HG02623 (cell line): ENCODE results near the gene LRIG1.

ENCODE experiments used
- ATAC-seq: cut with Tn5 transposase; IDR thresholded peaks from one replicate; pipeline ENCODE4 v1.9.1; 2021; ENCODE audit warnings: moderate library complexity; ENCODE audit not compliant: unreplicated experiment

LRIG1 gene

DNA sequence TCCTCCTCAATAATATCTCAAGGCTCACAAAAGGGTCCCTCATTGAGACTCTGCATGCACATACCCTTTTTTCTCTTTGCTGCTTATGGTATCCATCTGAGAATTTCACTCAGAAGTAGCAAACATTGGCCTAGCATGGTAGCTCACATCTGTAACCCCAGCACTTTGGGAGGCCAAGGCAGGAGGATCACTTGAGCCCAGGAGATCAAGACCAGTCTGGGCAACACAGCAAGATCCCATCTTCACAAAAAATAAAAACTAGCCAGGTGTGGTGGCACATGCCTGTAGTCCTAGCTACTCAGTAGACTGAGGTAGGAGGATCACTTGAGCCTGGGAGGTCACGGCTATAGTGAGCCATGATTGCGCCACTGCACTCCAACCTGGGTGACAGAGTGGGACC lies 11.7 kb downstream of the LRIG1 start:
- ATAC-seq, result no peak

DNA sequence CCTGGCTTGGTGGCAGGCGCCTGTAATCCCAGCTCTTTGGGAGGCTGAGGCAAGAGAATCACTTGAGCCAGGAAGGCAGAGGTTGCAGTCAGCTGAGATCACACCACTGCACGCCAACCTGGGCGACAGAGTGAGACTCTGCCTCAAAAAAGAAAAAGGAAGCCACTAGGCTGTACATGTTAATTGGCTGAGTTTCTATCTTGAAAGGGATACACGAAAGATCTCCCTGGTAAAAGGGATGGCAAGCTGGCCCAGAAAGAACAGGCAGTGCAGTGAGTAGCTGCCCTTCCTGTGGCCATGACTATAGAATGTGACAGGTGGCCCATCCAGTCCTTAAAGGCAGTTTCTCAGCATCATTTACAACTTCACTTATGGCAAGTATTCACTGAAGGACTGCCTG lies 12.3 kb downstream of the LRIG1 start:
- no peak for ATAC-seq

- ATAC-seq, result no peak
Measured at GRCh38 chr3:66487465-66487864, 13.4 kb downstream of the LRIG1 start.

GRCh38 chr3:66486646-66487045 lies 14.2 kb downstream of the LRIG1 start:
- ATAC-seq, result no peak

- ATAC-seq, result no peak
Measured at GRCh38 chr3:66486202-66486601, 14.6 kb downstream of the LRIG1 start.

GRCh38 chr3:66485291-66485968 lies 15.4 kb downstream of the LRIG1 start:
- ATAC-seq, result no peak

DNA sequence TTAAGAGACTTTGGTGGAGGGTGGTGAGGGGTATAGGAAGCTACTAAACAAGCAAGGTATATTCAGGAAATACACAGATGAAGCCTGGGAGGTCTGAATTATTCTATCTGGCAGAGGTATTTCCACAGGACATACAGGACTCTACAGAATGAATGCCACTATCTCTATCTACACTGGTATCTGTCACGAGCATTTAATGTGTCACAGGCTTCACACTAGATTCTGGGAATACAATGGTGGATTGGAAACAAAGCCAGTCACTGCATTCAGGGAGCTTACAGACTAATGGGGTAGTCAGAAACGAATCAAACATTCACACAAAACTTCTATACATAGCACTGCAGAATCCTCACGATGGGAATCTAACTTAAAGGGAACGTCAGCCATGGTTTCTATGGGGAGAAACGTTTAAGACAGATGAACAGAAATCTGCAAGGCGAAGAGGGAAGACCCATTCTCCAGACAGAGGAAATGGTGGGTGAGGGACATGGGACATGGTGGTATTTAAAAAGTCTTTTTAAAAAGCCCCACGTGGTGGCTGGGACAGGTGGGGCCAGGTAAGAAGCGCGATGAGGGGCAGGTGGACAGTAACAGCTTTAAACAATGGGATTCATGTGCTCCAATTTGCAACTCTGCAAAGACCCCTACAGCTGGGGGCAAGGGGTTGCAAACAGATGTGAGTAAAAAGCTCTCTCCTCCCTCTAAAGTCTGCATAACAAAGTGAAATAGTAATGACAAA lies 16.5 kb downstream of the LRIG1 start:
- no peak for ATAC-seq

DNA sequence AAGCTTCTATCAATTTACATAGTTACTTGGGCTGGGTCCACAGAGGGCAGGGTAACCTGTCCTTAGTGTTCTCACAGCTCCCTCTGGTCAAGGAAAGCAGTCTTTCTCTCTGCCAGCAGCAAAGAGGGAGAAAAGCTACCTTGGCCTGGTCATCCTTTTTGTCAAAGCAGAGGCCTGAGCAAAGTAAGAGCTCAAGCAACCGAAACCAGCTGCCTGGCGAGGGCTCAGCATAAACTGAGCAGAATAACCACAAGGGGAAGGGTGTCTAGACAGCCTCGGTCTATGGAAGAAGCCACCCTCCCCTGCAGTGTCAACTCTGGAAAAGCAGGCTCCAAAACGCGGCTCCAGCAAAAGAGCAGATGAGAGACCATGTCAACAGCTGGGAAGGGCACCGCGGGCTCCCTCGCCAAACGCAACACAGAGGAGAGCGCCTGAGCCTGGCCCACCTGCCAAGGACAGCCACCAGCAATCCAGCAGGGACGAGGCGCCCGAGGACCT lies 17.4 kb downstream of the LRIG1 start:
- ATAC-seq, result no peak

- ATAC-seq, result no peak
Measured at GRCh38 chr3:66483006-66483405, 17.8 kb downstream of the LRIG1 start.

GRCh38 chr3:66482018-66482404 lies 18.8 kb downstream of the LRIG1 start:
- no peak for ATAC-seq

DNA sequence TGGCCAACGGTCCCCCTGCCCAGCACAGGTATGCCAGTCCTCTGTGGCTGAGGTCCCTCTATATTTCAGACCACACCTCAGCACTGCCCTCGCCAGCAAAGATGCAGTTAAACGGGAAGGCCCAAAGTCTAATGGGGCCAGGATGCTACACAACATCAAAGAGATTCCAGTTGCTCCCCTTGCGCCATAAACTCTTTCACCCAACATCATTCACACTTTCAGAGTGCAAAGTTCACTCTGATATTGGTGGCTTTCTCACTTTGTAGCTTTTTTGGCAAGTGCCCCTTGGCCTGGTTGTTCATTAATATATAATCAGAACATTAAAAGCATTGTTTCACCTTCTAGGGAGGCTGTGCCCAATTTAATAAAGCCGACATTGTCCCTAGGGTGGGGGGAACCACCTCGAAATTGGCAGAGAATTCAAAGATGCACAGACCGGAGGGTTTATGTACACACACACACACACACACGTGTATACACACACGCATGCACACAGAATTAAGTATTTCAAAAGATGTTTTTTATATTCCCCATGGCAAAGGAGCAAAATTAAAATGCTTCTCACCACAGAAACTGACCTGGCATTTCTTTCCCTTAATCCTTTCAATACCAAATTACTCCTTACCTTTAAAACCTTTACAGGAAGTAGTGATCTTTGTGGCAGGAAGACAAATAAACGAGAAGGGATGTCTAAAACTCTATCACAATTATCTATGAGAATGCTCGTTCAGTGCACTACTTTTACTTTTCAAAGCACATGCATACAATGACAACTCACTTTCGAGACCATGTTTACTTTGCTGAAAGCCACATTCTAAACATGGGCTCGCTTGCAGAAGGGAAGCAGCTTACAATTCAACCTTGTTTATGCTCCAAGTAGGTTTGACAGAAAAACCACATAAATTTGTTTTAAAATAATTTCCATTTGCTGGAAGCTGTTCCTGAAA lies 19.5 kb downstream of the LRIG1 start:
- no peak for ATAC-seq

DNA sequence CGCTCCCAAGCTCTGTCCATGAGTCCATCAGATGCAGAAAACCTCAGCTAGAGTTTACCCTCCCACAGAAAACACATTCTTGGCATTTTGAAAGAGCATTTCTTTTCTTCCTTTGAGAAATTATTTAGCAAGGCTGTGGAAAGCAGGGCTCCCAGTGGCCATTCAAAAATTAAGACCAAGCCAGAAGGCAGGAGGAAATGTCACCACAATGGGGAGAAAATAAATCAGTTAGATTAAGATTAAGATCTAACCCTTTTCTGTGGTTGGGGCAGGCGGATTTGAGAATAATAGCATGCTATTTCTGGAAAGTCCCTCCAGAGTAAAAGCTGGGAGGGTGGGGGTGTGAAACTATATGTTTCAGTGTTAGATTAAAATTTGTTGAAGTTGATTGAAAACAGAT lies 20.2 kb downstream of the LRIG1 start:
- no peak for ATAC-seq

GRCh38 chr3:66479532-66479947 lies 21.3 kb downstream of the LRIG1 start:
- peak; percentile 47 for ATAC-seq

DNA sequence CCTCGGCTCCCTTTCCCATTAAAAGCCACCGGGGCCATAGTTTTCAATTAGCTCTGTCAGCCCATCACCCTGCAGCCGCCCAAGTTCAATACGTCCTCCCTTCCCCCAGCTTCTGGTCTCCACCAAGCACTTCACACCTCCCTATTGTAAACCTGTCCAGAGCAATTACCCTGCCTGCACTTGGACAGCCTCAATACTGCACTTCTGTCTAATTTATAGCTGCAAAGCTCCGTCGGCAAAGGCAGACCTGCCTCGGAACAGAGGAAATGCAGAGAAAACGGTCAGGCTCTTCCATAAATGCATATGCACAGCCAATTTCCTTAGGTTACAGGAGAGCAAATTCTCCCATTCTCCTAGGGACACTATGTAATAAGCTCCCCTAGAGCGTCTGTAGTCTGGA lies 21.9 kb downstream of the LRIG1 start:
- ATAC-seq, result no peak

- ATAC-seq, result no peak
Measured at GRCh38 chr3:66477856-66478255, 23.0 kb downstream of the LRIG1 start.

DNA sequence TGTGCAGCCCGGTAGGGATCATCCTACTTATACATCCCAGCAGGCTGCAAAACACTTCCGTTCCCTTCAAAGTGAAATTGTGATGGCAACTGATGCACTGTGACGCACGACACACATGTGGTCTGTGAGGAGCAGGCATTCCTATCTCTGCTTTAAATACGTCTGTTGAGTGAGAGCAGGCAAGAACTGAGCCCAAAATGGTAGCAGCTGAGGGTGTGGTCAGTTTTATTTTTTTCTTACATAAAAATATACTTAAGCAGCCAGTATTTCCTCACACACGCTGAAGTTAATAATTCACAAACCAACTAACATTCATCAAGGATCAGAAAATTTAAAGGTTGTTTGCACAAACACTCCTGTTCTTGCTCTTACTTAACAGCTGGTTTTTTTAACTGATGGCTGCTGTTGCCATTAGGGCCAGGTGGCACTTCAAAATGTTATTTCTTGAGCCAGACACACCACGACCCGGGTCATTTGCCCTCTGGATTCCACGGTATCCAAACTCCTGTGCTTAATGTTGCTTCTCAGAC lies 23.9 kb downstream of the LRIG1 start:
- ATAC-seq, result no peak

GRCh38 chr3:66475386-66476020 lies 25.3 kb downstream of the LRIG1 start:
- no peak for ATAC-seq

- ATAC-seq, result no peak
Measured at GRCh38 chr3:66473692-66474091, 27.1 kb downstream of the LRIG1 start.

DNA sequence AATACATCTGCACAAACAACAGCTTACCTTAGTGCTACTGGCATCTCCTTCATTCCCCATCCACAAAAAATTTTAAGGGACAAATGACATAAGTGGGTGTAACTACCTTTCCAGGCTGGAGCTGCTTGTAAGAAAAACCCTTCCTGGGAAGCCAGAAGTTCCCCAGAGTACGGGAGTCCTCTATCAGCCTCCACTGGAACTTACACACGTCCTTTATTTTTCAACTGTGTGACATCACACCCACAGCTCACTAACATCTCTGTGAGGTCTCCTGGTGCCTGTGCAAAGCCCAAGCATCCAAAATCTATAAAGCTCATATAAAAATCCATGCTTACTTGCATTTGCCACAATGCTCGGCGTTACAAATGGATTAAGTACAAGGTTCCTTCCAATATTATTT lies 27.6 kb downstream of the LRIG1 start:
- no peak for ATAC-seq

DNA sequence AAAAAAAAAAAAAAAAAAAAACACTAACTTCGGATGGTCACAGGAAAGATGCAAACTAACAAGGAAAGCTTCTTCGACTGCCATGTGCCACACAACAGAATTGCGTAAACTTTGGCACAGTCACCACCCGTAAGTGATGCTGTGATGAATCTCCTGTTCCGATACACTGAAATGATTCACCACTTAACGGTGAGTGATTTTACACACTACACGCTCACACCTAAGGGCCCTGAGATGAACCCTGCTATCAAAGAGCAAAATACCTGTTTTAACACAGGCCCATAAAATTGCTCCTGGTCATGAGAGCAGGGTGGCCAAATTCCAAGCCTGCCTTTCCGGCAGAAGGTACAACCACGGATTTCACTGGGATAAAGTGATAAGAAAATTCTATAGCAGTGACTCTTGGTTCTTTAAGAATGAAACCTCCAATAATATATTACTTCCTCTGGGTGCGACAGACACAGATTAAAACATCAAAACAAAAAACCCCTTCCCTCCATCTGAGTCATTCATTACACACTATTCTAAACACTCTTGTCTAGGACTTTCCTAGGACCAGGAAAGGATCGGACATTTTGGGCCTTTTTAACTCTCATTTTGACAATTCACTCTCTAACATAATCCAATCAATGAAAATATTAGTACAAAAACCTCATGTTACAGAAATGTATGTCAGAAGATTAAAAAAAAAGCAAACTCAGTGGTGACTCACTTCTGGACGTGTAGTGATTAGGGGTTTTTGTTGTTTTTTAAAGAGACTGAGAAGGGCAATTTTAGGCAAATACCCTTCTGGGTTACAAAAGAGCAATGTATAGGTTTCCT lies 28.3 kb downstream of the LRIG1 start:
- peak; percentile 60 for ATAC-seq
